Ovary (tissue), 9 donors: ENCODE data around the gene CDC42EP1. TPM values are rescaled to one million over a fixed set of nuclear protein-coding genes. Genes with fewer than 3 reads are reported as not detected.

Experiments
- DNase-seq, 5 donors: peaks; one replicate each; pipeline ENCODE4 v3.0.0-alpha.2; 2019 to 2020
- H3K27ac ChIP-seq, 2 donors: fragments of 200-600 bp; one replicate each; pipeline versions ENCODE4 v1.5.1 to v1.8.0; 2019 to 2022
- H3K27me3 ChIP-seq: fragments of 200-600 bp; one replicate; pipeline ENCODE4 v1.8.0; 2022
- H3K36me3 ChIP-seq: fragments of 200-600 bp; sonication (generic); one replicate; pipeline ENCODE4 v1.5.1; 2019
- H3K4me1 ChIP-seq: one replicate; pipeline ENCODE4 v1.8.1; 2013; ENCODE audit warnings: mild to moderate bottlenecking, moderate library complexity; ENCODE audit not compliant: insufficient read depth
- H3K4me3 ChIP-seq: fragments of 200-600 bp; sonication (generic); one replicate; pipeline ENCODE4 v1.5.1; 2017
- H3K9me3 ChIP-seq, 2 donors: fragments of 200-600 bp in 1 of 2; sonication (generic) in 1 of 2; one replicate each; pipeline versions ENCODE4 v1.5.1 to v1.8.1; 2013 to 2019; ENCODE audit warnings: mild to moderate bottlenecking in 1 of 2, moderate library complexity in 1 of 2
- EP300 ChIP-seq: sonication (generic); formaldehyde crosslinking; IDR thresholded peaks from one replicate; pipeline ENCODE4 v1.6.1; 2017; ENCODE audit warnings: antibody characterized with exemption
- POLR2A ChIP-seq: fragments of 450-650 bp; IDR thresholded peaks from one replicate; pipeline ENCODE4 v1.6.1; 2017; ENCODE audit warnings: antibody characterized with exemption, mild to moderate bottlenecking, moderate library complexity
- WGBS, 3 donors: extraction: QIAGEN DNeasy Blood & Tissue Kit in 1 of 3; methylation state at CpG; one replicate each; pipeline versions ENCODE4 v1.1.5 to v1.1.7; 2013 to 2017; 5-methylcytosine and 5-hydroxymethylcytosine counted together
- intact Hi-C, 4 donors: fragments of 100-400 bp; cut with DNase I; formaldehyde crosslinking; loops; one replicate each; pipeline versions ENCODE4 v1.11.0 to v1.15.1; 2022 to 2023
- polyA plus RNA-seq, 2 donors: library from polyadenylated mRNA; stranded (reverse); fragments of 200-250 nt in 1 of 2; fragments of 350-450 nt in 1 of 2; fragmentation: Illumina TruSeq in 1 of 2; extraction: RNeasy Lipid Tissue Mini Kit (QIAGEN cat#74804) in 1 of 2; gene quantifications; one replicate each; pipeline ENCODE4 v1.2.3, GENCODE V29; 2013 to 2014
- total RNA-seq, 7 donors: library from RNA; depleted of rRNA in 2 of 7; stranded (reverse); fragments of >200 nt in 2 of 7; fragmentation: NEBNext Ultra II Directional in 3 of 7; extraction: Animal tissue kit (Norgen Biotek cat#: 25700) in 3 of 7; gene quantifications; one replicate each; pipeline versions ENCODE4 v1.1.0 to v1.2.4, GENCODE V29; 2016 to 2023
- TF ChIP-seq, protein P1 (sequence below), 3 donors: fragments of 450-650 bp in 2 of 3; fragments of 200-600 bp in 1 of 3; IDR thresholded peaks; one replicate each; pipeline versions ENCODE4 v1.5.1 to v1.8.0; 2016 to 2022; ENCODE audit warnings: antibody characterized with exemption in 3 of 3, mild to moderate bottlenecking in 1 of 3
- donor health status: DM: no; HTN: no; CAD: no; lungs with moderate emphysema.
- donor health status: DM: no; HTN: no; CAD: no.
- donor health status: Bipolar disorder and iron deficiency.
- donor health status: DM: yes; HTN: yes; CAD: no.
- donor health status: DM: no; HTN: no; CAD: no.
- donor health status: DM: yes; HTN: yes; CAD: no.

CDC42EP1 gene
- total and polyA plus RNA-seq, 9 donors = 3.4 to 125 (median 71.8) TPM

DNA sequence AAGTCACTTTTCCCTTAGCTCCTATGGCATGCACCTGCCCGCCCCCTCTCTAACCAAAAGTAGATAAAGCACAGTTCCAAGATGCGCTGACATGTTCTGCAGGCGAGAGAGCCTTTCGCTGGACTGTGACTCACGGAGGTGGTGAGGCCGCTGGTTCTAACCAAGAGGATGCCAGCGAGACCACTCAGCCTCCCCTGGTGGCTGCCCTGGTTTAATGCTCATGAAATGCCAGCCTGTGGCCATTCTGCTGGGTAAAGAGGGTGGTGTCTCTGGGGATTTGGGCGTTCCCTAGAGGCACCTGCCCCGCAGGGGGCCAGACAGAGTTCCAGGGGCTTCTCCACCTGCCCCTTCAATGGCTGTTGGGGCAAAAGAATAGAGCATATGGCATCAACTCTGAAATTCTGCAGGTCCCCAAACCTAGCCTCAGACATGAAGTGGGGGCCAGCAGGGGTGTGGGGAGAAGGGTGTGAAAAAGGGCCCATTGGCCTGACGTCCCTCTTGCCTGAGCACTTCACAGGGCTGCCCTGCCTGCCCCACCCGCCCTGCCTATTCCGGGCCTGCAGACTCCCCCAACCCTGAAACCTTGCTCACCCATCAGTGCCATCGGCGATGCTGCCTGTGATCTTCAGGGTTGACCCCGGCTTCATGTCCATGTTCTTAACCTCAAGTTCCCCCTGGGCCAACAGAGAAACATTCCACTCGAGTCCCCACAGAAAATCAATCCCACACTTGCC, 11.1 kb downstream of the CDC42EP1 start:
- H3K27ac ChIP-seq = no peak overlapping the region
- no peaks in the 10 kb centered on the region for H3K9me3 ChIP-seq
- H3K4me3 ChIP-seq = no peak overlapping the region
- 68 to 83% (median 70%) methylated on average over 15 to 16 of the region's 16 CpGs for WGBS, 3 donors
- no peak for TF ChIP-seq POLR2A
- TF ChIP-seq EP300 = no peak
- intact Hi-C loops = no loop called here
- H3K36me3 ChIP-seq = peaks cover under 1% of the 10 kb centered on the region
- DNase-seq = no peak
- H3K27me3 ChIP-seq = no peaks in the 10 kb centered on the region
- peaks cover 7% of the 10 kb centered on the region for H3K4me1 ChIP-seq

DNA sequence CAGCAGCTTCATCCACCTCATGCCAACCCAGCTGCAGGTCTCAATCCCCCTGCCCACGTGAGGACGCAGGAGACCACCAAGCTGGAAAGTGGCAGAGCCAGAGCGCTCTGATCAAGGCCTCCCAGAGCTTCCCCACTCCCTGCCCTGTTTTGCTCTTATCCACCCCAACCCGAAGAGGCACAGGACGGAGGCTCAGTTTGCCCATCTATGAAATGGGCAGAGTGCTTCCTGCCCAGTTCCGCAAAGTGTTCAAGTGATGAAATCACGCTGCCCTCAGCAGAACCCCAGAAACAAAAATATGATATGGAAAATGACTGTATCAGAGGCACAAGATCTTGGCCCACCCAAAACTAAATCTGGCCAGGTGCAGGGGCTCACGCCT, 11.7 kb downstream of the CDC42EP1 start:
- peaks cover 6% of the 10 kb centered on the region for H3K4me1 ChIP-seq
- H3K4me3 ChIP-seq = no peak overlapping the region
- H3K27ac ChIP-seq = no peak overlapping the region
- no peak for DNase-seq
- no peaks in the 10 kb centered on the region for H3K36me3 ChIP-seq
- H3K27me3 ChIP-seq = no peaks in the 10 kb centered on the region
- intact Hi-C loops = no loop called here
- no peaks in the 10 kb centered on the region for H3K9me3 ChIP-seq
- TF ChIP-seq EP300 = no peak
- TF ChIP-seq, protein P1, sequence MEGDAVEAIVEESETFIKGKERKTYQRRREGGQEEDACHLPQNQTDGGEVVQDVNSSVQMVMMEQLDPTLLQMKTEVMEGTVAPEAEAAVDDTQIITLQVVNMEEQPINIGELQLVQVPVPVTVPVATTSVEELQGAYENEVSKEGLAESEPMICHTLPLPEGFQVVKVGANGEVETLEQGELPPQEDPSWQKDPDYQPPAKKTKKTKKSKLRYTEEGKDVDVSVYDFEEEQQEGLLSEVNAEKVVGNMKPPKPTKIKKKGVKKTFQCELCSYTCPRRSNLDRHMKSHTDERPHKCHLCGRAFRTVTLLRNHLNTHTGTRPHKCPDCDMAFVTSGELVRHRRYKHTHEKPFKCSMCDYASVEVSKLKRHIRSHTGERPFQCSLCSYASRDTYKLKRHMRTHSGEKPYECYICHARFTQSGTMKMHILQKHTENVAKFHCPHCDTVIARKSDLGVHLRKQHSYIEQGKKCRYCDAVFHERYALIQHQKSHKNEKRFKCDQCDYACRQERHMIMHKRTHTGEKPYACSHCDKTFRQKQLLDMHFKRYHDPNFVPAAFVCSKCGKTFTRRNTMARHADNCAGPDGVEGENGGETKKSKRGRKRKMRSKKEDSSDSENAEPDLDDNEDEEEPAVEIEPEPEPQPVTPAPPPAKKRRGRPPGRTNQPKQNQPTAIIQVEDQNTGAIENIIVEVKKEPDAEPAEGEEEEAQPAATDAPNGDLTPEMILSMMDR (IDR thresholded peaks at IDR 0.05) = no peak
- TF ChIP-seq POLR2A = no peak
- WGBS, 3 donors = 87 to 95% (median 93%) methylated on average over 8 of the region's 8 CpGs

DNA sequence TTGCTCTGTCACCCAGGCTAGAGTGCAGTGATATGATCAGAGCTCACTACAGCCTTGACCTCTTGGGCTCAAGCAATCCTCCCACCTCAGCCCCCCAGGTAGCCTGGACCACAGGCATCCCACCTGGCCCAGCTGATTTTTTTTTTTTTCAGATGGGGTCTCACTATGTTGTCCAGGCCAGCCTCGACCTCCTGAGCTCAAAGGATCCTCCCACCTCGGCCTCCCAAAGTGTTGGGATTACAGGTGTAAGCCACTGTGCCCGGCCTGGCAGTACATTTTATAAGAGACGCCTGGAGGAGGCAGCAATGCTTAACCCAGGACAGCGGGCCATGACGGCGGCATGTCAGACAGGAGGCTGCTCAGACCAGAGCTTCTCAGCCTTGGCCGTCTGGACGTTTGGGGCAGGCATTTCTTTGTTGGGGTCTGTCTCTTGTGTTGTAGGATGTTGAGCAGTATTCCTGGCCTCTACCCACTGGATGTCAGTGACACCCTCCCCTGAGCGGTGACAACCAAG, 15.3 kb downstream of the CDC42EP1 start:
- Histone ChIP-seq H3K9me3 (no peaks in the 10 kb centered on the region), H3K36me3 (no peaks in the 10 kb centered on the region), H3K4me1 (no peaks in the 10 kb centered on the region), H3K4me3 (no peak overlapping the region), H3K27ac (no peak overlapping the region), H3K27me3 (no peaks in the 10 kb centered on the region)
- TF ChIP-seq EP300 (no peak), POLR2A (no peak)
- TF ChIP-seq, protein P1 (IDR thresholded peaks at IDR 0.05) = no peak
- no peak for DNase-seq
- intact Hi-C loops = no loop called here
- 88 to 94% (median 94%) methylated on average over 10 of the region's 10 CpGs for WGBS, 3 donors

DNA sequence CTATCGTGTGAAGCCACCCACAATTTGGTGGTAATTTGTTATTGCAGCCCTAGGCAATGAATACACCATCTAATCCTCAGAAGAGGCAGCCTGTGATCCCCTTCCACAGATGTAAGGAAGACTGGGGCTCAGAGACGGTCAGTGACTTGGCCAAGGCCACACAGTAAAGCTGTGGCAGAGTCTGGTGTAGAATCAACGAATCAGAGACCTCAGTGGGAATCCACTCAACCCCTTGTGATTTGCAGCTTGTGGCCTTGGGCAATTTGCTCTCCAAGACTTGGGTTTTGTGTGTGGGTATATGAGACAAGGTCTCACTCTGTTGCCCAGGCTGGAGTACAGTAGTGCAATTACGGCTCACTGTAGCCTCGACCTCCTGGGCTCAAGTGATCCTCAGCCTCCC, 17.7 kb downstream of the CDC42EP1 start:
- Histone ChIP-seq H3K27ac (no peak overlapping the region), H3K9me3 (no peaks in the 10 kb centered on the region), H3K4me3 (no peak overlapping the region), H3K36me3 (no peaks in the 10 kb centered on the region), H3K27me3 (no peaks in the 10 kb centered on the region), H3K4me1 (no peaks in the 10 kb centered on the region)
- intact Hi-C loops = no loop called here
- DNase-seq = no peak
- 90 to 94% (median 93%) methylated on average over 5 of the region's 5 CpGs for WGBS, 3 donors
- TF ChIP-seq EP300 (no peak), POLR2A (no peak)
- TF ChIP-seq, protein P1 (IDR thresholded peaks at IDR 0.05) = no peak

DNA sequence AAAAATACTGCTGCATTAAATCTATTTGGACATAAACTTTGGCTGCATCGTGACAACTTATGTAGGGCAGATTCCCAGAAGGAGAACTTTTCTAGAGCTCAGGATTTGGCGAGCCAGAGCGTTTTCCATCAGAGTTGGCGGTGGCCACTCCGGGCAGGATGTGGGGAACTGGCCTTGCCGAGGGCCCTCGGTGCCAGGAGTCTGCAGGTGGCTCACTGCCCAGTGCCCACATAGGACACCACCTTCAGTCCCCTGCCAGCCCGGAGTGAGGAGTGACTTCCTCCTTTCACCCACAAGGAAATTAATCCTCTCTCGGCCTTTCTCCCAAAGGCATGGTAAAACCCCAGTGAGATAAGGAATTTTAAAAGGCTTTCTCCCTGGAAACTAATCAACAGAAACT, 21.2 kb downstream of the CDC42EP1 start:
- H3K36me3 ChIP-seq = no peaks in the 10 kb centered on the region
- H3K27me3 ChIP-seq = no peaks in the 10 kb centered on the region
- no peak for DNase-seq
- intact Hi-C loops = loop anchor here in 1 of 4 donors (10.0 kb wide), 1 partner anchor 267 kb away; no protein-coding TSS in a partner anchor
- H3K27ac ChIP-seq = no peak overlapping the region
- H3K4me1 ChIP-seq = no peaks in the 10 kb centered on the region
- no peak overlapping the region for H3K4me3 ChIP-seq
- 35 to 48% (median 39%) methylated on average over 9 of the region's 9 CpGs for WGBS, 3 donors
- no peaks in the 10 kb centered on the region for H3K9me3 ChIP-seq
- TF ChIP-seq EP300 (no peak), POLR2A (no peak)
- TF ChIP-seq, protein P1 (IDR thresholded peaks at IDR 0.05) = no peak
